Measurements from ENCODE around the gene TBC1D24.

The TBC1D24 gene

GRCh38 chr16:2492292-2492691 is 17.4 kb downstream of the TBC1D24 start:
- no peak overlapping the region for H3K4me3 ChIP-seq (ENCODE audit: low read length)
- no peak overlapping the region for H3K27ac ChIP-seq (ENCODE audit: low read length)

GRCh38 chr16:2493605-2494004 is 18.7 kb downstream of the TBC1D24 start:
- Histone ChIP-seq H3K27me3 (replicated peaks; ENCODE audit: insufficient read depth, low read length) (no peaks in the 10 kb centered on the region), H3F3A (ENCODE audit: insufficient read depth, low read length) (no peaks in the 10 kb centered on the region), H3K9me2 (replicated peaks; ENCODE audit: insufficient read depth, low read length) (no peaks in the 10 kb centered on the region), H3K36me3 (replicated peaks; ENCODE audit: insufficient read depth, low read length) (no peaks in the 10 kb centered on the region), H3K27ac (ENCODE audit: low read length) (no peak overlapping the region), H4K20me1 (ENCODE audit: insufficient read depth, low read length) (no peaks in the 10 kb centered on the region), H3K4me3 (ENCODE audit: low read length) (no peak overlapping the region), H3K79me2 (ENCODE audit: low read length) (no peaks in the 10 kb centered on the region), H2AFZ (ENCODE audit: low read length) (no peak overlapping the region), H3K9ac (ENCODE audit: low read length) (no peak overlapping the region), H3K4me1 (ENCODE audit: low read length) (no peaks in the 10 kb centered on the region), H3K9me3 (replicated peaks; ENCODE audit: insufficient read depth, low read length) (no peaks in the 10 kb centered on the region), H3K4me2 (ENCODE audit: low read depth, low read length) (no peak overlapping the region)
- TF ChIP-seq CTCF (IDR thresholded peaks at IDR 0.05; ENCODE audit: low read length) (no peak), EZH2 (optimal IDR thresholded peaks at IDR 0.05; ENCODE audit: low read depth, low read length) (no peak), EZH2phosphoT487 (IDR thresholded peaks at IDR 0.05; ENCODE audit: low read length) (no peak)
- DNase-seq = no peak

More at GRCh38 chr16:2492292-2492691, 17.4 kb downstream of the TBC1D24 start:
- TF ChIP-seq EZH2phosphoT487 (IDR thresholded peaks at IDR 0.05; ENCODE audit: low read length) (no peak), EZH2 (optimal IDR thresholded peaks at IDR 0.05; ENCODE audit: low read depth, low read length) (no peak), CTCF (IDR thresholded peaks at IDR 0.05; ENCODE audit: low read length) (no peak)
- Histone ChIP-seq H3K4me2 (ENCODE audit: low read depth, low read length) (no peak overlapping the region), H3K4me1 (ENCODE audit: low read length) (no peaks in the 10 kb centered on the region), H3K9me3 (replicated peaks; ENCODE audit: insufficient read depth, low read length) (no peaks in the 10 kb centered on the region), H2AFZ (ENCODE audit: low read length) (no peak overlapping the region), H3K36me3 (replicated peaks; ENCODE audit: insufficient read depth, low read length) (no peaks in the 10 kb centered on the region), H3K79me2 (ENCODE audit: low read length) (0 out of 2 replicates have a peak, but pooled peaks cover 4% of the 10 kb centered on the region), H3K9ac (ENCODE audit: low read length) (no peak overlapping the region), H3F3A (ENCODE audit: insufficient read depth, low read length) (no peaks in the 10 kb centered on the region), H3K27me3 (replicated peaks; ENCODE audit: insufficient read depth, low read length) (no peaks in the 10 kb centered on the region), H3K9me2 (replicated peaks; ENCODE audit: insufficient read depth, low read length) (no peaks in the 10 kb centered on the region), H4K20me1 (ENCODE audit: insufficient read depth, low read length) (no peaks in the 10 kb centered on the region)
- DNase-seq = no peak

- H3K4me2 ChIP-seq (ENCODE audit: low read depth, low read length) = no peak overlapping the region
- H3K4me1 ChIP-seq (ENCODE audit: low read length) = no peaks in the 10 kb centered on the region
- no peaks in the 10 kb centered on the region for H4K20me1 ChIP-seq (ENCODE audit: insufficient read depth, low read length)
- H3K9me2 ChIP-seq (replicated peaks; ENCODE audit: insufficient read depth, low read length) = no peaks in the 10 kb centered on the region
- H3K79me2 ChIP-seq (ENCODE audit: low read length) = no peaks in the 10 kb centered on the region
- no peaks in the 10 kb centered on the region for H3K27me3 ChIP-seq (replicated peaks; ENCODE audit: insufficient read depth, low read length)
- no peaks in the 10 kb centered on the region for H3F3A ChIP-seq (ENCODE audit: insufficient read depth, low read length)
- no peak for DNase-seq
- H3K36me3 ChIP-seq (replicated peaks; ENCODE audit: insufficient read depth, low read length) = no peaks in the 10 kb centered on the region
- H3K9ac ChIP-seq (ENCODE audit: low read length) = no peak overlapping the region
- no peaks in the 10 kb centered on the region for H3K9me3 ChIP-seq (replicated peaks; ENCODE audit: insufficient read depth, low read length)
- H2AFZ ChIP-seq (ENCODE audit: low read length) = no peak overlapping the region
- no peak overlapping the region for H3K4me3 ChIP-seq (ENCODE audit: low read length)
- H3K27ac ChIP-seq (ENCODE audit: low read length) = no peak overlapping the region
- TF ChIP-seq EZH2phosphoT487 (IDR thresholded peaks at IDR 0.05; ENCODE audit: low read length) (no peak), CTCF (IDR thresholded peaks at IDR 0.05; ENCODE audit: low read length) (no peak), EZH2 (optimal IDR thresholded peaks at IDR 0.05; ENCODE audit: low read depth, low read length) (no peak)
These were observed 19.7 kb downstream of the TBC1D24 start for GRCh38 chr16:2494616-2495015.

Data from MM.1S (cell line).